GM21515 (cell line): Measurements from ENCODE around the gene OR5K1.

Experiments used
- ATAC-seq: cut with Tn5 transposase; IDR thresholded peaks from one replicate; pipeline ENCODE4 v1.9.1; 2021; ENCODE audit not compliant: unreplicated experiment

Gene OR5K1

DNA sequence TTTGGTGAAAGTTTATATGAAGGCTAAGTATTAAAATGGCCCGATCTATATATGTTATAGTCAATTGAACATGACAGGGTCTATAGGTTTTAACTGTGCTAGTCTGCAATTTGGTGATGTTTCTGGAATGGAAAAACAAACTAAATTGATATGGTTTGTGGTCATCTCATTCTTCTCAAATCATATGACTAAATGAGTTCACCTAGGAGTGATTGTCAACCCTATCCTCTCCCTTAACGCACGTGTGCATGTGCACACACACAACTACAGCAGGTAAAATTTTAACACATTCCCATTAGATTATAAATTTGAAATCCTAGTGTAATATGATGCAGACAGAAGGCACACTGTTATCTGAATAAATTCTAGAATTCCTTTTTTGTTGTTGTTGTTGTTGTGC is 50.7 kb downstream of the OR5K1 start:
- no peak for ATAC-seq

GRCh38 chr3:98514948-98515347 is 51.9 kb downstream of the OR5K1 start:
- ATAC-seq, result no peak

- ATAC-seq, result no peak
Measured at GRCh38 chr3:98518816-98519215, 55.8 kb downstream of the OR5K1 start.

- no peak for ATAC-seq
Measured at GRCh38 chr3:98519351-98519750, 56.4 kb downstream of the OR5K1 start.

GRCh38 chr3:98521897-98522543 is 59.0 kb downstream of the OR5K1 start:
- peak; percentile 37 for ATAC-seq
